Neural cell (in vitro differentiated cells): ENCODE results near the gene KRT15. TPM values are rescaled to one million over a fixed set of nuclear protein-coding genes. Genes with fewer than 3 reads are reported as not detected.

ENCODE experiments used
- H2AFZ ChIP-seq: fragments of 200-600, 300-800 bp; sonication (generic), shearing (Covaris generic); 2 replicates; pipeline ENCODE4 v1.6.0; 2014; ENCODE audit warnings: low read depth, mild to moderate bottlenecking, antibody characterized with exemption, low read length, moderate library complexity
- H3F3A ChIP-seq: fragments of 200-600 bp; shearing (Covaris generic); 2 replicates; pipeline ENCODE4 v1.6.1; 2016; ENCODE audit warnings: mild to moderate bottlenecking, moderate library complexity, mixed read lengths, antibody characterized with exemption, low read length; ENCODE audit not compliant: insufficient read depth, poor library complexity, severe bottlenecking
- H3K27ac ChIP-seq: fragments of 200-600, 300-800 bp; sonication (generic), shearing (Covaris generic); 2 replicates; pipeline ENCODE4 v1.5.1; 2014; ENCODE audit warnings: mild to moderate bottlenecking, low read length, moderate library complexity
- H3K27me3 ChIP-seq: fragments of 300-800, 200-600 bp; sonication (generic), shearing (Covaris generic); 2 replicates; pipeline ENCODE4 v1.6.0; 2014; ENCODE audit warnings: mild to moderate bottlenecking, low read depth, low read length, moderate library complexity; ENCODE audit not compliant: insufficient read depth
- H3K36me3 ChIP-seq: fragments of 300-800, 200-600 bp; sonication (generic), shearing (Covaris generic); 2 replicates; pipeline ENCODE4 v1.5.1; 2014; ENCODE audit warnings: mild to moderate bottlenecking, antibody characterized with exemption, low read length, moderate library complexity; ENCODE audit not compliant: insufficient read depth
- H3K4me2 ChIP-seq: fragments of 300-800, 200-600 bp; sonication (generic), shearing (Covaris generic); 2 replicates; pipeline ENCODE4 v1.6.0; 2014; ENCODE audit warnings: mild to moderate bottlenecking, low read length
- H3K4me3 ChIP-seq: fragments of 300-800, 200-600 bp; sonication (generic), shearing (Covaris generic); 2 replicates; pipeline ENCODE4 v1.5.1; 2014; ENCODE audit warnings: mild to moderate bottlenecking, low read length, moderate library complexity
- H3K79me2 ChIP-seq: fragments of 200-600 bp; shearing (Covaris generic); replicated peaks from 2 replicates; pipeline ENCODE4 v1.6.0; 2014; ENCODE audit warnings: mild to moderate bottlenecking, low read length, moderate library complexity; ENCODE audit not compliant: insufficient read depth
- H3K9ac ChIP-seq: fragments of 300-800, 200-600 bp; sonication (generic), shearing (Covaris generic); 2 replicates; pipeline ENCODE4 v1.6.1; 2016; ENCODE audit warnings: mild to moderate bottlenecking, low read length, mixed read lengths
- H3K9me2 ChIP-seq: fragments of 200-600 bp; shearing (Covaris generic); 2 replicates; pipeline ENCODE4 v1.6.1; 2016; ENCODE audit warnings: mild to moderate bottlenecking, low read length, mixed read lengths; ENCODE audit not compliant: insufficient read depth
- H3K9me3 ChIP-seq: fragments of 200-600, 300-800 bp; sonication (generic), shearing (Covaris generic); 2 replicates; pipeline ENCODE4 v1.6.1; 2016; ENCODE audit warnings: mild to moderate bottlenecking, mixed run types, low read length, moderate library complexity, mixed read lengths
- H4K20me1 ChIP-seq: fragments of 200-600 bp; shearing (Covaris generic); 2 replicates; pipeline ENCODE4 v1.6.1; 2016; ENCODE audit warnings: mild to moderate bottlenecking, mixed run types; ENCODE audit not compliant: insufficient read depth
- EP300 ChIP-seq: fragments of 450-650 bp; conservative IDR thresholded peaks from 2 replicates; pipeline ENCODE4 v1.6.1; 2014; ENCODE audit warnings: antibody characterized with exemption, mild to moderate bottlenecking, moderate library complexity; ENCODE audit not compliant: poor library complexity, severe bottlenecking
- EZH2 ChIP-seq: fragments of 200-600, 300-800 bp; shearing (Covaris generic), sonication (generic); IDR thresholded peaks from 2 replicates; pipeline ENCODE4 v1.6.1; 2014; ENCODE audit warnings: antibody characterized with exemption, low read length, borderline replicate concordance, mild to moderate bottlenecking; ENCODE audit not compliant: insufficient read depth, poor library complexity, severe bottlenecking
- MXI1 ChIP-seq: fragments of 450-650 bp; conservative IDR thresholded peaks from 2 replicates; pipeline ENCODE4 v1.6.1; 2014; ENCODE audit warnings: antibody characterized with exemption, mild to moderate bottlenecking; ENCODE audit not compliant: poor library complexity, severe bottlenecking
- RAD21 ChIP-seq: fragments of 450-650 bp; conservative IDR thresholded peaks from 2 replicates; pipeline ENCODE4 v1.6.1; 2014; ENCODE audit warnings: antibody characterized with exemption, mild to moderate bottlenecking, moderate library complexity
- SMC3 ChIP-seq: fragments of 450-650 bp; conservative IDR thresholded peaks from 2 replicates; pipeline ENCODE4 v1.6.1; 2014; ENCODE audit warnings: antibody characterized with exemption, mild to moderate bottlenecking, moderate library complexity; ENCODE audit not compliant: poor library complexity
- TAF1 ChIP-seq: IDR thresholded peaks from 2 replicates; pipeline ENCODE4 v1.6.1; 2012; ENCODE audit warnings: low read depth
- polyA plus RNA-seq: library from polyadenylated mRNA; depleted of rRNA; stranded (reverse); fragments of >200 nt; gene quantifications from 2 replicates; pipeline ENCODE4 v1.2.3, GENCODE V29; 2014
- TF ChIP-seq, protein P1 (sequence below): IDR thresholded peaks from 2 replicates; pipeline ENCODE4 v1.6.1; 2012; ENCODE audit warnings: borderline replicate concordance

The KRT15 gene
- polyA plus RNA-seq, 1 donor from 2014 or later: 0.09 TPM

DNA sequence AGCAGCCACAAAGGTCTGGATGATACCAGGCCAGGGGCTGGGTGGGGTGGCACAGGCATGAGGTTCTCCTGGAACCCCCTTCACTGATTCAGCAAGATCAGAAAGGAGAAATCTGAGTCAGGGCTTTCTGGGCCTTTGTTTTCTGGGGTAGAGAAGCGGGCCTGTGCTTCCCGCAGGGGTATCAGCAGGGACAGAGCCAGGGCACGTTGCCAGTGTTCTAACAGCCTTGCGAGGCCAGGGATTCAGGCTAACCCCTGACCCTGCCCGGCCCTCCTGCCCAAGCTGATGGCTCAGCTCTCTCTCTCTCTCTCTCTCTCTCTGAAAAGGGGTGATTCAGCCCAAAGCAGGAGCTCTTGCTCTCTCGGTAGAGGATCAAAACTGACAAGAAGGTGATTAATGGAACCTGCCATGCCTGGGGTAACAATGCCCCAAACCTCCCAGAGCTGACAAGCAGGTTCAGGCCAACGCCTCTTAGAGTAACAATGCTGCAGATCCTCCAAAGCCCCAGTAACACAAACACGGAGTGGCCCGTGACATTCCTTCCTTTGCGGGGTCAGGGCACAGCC, 11.3 kb downstream of the KRT15 start:
- no peak overlapping the region for H2AFZ ChIP-seq

DNA sequence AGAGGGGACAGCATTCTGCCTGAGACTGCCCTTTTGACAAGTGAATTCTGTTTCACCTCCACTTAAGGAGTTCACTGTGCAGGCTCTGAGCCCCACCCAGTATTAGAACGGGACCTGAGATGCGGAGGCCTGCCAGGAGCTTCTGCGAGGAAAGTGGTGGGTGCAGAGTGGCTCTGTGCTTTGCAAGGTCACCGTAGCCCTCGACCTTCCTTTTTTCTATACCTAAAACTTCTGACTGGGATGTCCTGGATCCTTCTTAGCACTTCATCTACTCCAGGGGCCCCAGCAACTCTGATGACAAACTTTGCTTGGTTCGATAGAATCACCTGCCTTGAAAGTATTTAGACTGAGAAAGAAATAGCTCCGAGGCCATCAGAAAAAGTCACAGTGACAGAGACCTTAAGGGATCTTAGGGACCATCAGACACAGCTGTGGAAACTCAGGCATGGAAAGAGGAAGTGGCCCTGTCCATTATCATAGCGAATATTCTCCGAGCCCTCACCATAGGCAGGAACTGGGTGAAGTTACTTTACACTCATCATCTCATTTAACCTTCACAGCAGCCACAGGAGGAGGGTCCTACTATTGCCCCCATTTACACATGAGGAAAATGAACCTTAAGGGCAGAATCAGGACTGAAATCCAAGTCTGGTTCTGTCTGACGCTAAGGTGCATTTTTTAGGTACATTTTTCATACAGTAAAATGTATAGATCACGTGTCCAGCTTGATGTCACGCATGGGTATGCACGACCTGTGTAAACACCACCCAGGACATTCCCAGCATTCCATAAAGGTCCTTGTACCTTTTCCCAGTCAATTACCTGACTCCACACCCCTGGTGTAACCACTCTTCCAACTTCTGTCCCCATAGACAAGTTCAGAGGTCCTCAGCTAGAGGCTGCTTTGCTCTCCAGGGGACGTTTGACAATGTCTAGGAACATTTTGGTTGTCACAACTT, 12.6 kb downstream of the KRT15 start:
- no peaks in the 10 kb centered on the region for H3K9me2 ChIP-seq
- no peak overlapping the region for H3K9ac ChIP-seq
- no peak overlapping the region for H3K27ac ChIP-seq
- TF ChIP-seq MXI1 (no peak), TAF1 (no peak)
- H3K79me2 ChIP-seq: no peaks in the 10 kb centered on the region
- no peaks in the 10 kb centered on the region for H3K36me3 ChIP-seq
- H3K9me3 ChIP-seq: no peaks in the 10 kb centered on the region
- H4K20me1 ChIP-seq: no peaks in the 10 kb centered on the region
- H3F3A ChIP-seq: no peaks in the 10 kb centered on the region
- H2AFZ ChIP-seq: no peak overlapping the region
- no peaks in the 10 kb centered on the region for H3K27me3 ChIP-seq
- H3K4me2 ChIP-seq: no peak overlapping the region
- H3K4me3 ChIP-seq: no peak overlapping the region

More for the DNA sequence above, 11.3 kb downstream of the KRT15 start:
- TF ChIP-seq EZH2: no peak
- no peak for TF ChIP-seq SMC3
- TF ChIP-seq, protein P1, sequence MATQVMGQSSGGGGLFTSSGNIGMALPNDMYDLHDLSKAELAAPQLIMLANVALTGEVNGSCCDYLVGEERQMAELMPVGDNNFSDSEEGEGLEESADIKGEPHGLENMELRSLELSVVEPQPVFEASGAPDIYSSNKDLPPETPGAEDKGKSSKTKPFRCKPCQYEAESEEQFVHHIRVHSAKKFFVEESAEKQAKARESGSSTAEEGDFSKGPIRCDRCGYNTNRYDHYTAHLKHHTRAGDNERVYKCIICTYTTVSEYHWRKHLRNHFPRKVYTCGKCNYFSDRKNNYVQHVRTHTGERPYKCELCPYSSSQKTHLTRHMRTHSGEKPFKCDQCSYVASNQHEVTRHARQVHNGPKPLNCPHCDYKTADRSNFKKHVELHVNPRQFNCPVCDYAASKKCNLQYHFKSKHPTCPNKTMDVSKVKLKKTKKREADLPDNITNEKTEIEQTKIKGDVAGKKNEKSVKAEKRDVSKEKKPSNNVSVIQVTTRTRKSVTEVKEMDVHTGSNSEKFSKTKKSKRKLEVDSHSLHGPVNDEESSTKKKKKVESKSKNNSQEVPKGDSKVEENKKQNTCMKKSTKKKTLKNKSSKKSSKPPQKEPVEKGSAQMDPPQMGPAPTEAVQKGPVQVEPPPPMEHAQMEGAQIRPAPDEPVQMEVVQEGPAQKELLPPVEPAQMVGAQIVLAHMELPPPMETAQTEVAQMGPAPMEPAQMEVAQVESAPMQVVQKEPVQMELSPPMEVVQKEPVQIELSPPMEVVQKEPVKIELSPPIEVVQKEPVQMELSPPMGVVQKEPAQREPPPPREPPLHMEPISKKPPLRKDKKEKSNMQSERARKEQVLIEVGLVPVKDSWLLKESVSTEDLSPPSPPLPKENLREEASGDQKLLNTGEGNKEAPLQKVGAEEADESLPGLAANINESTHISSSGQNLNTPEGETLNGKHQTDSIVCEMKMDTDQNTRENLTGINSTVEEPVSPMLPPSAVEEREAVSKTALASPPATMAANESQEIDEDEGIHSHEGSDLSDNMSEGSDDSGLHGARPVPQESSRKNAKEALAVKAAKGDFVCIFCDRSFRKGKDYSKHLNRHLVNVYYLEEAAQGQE: no peak
- no peak for TF ChIP-seq TAF1
- no peaks in the 10 kb centered on the region for H3K79me2 ChIP-seq
- no peak overlapping the region for H3K9ac ChIP-seq
- no peaks in the 10 kb centered on the region for H3F3A ChIP-seq
- no peak overlapping the region for H3K4me2 ChIP-seq
- no peaks in the 10 kb centered on the region for H4K20me1 ChIP-seq
- H3K27ac ChIP-seq: no peak overlapping the region
- no peak overlapping the region for H3K4me3 ChIP-seq
- H3K9me2 ChIP-seq: no peaks in the 10 kb centered on the region
- no peaks in the 10 kb centered on the region for H3K9me3 ChIP-seq
- H3K36me3 ChIP-seq: no peaks in the 10 kb centered on the region
- H3K27me3 ChIP-seq: no peaks in the 10 kb centered on the region

DNA sequence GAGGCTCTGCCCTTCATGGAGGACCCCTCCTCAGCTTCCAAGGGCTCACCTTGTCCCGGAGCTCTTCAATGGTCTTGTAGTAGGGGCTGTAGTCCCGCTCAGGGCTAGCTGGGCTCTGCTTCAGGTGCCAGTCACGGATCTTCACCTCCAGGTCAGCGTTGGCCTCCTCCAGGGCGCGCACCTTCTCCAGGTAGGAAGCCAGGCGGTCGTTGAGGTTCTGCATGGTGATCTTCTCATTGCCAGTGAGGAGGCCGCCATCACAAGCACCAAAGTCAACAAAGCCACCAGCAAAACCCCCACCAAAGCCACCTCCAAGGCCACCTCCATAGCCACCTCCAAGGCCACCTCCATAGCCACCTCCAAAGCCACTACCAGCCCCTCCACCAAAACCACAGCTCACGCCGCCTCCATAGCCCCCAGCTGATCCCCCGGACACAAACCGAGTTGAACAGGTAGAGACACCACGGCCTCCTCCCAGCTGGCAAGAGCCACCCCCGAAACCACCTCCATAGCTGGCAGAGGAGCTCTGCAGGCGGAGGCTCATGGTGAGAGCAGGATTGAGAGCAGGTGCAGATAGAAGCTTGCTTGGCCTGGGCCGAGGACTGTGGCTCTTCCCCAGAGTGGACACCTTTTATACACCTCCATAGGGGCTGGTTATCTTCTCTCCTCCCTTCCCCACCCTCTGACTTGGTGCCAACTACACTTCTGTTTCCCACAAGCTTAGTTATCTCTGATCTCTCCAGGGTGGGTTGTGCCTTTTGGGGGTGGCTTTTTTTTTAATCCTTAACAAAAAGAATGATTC, 13.5 kb downstream of the KRT15 start, which contains the start of gene KRT13:
TSS of gene KRT13 (minus strand) at position 606 of the 802 bp plus-strand sequence. CDS start at position 544, 62 bp downstream.
- Histone ChIP-seq H3K27me3 (no peaks in the 10 kb centered on the region), H3K36me3 (no peaks in the 10 kb centered on the region), H4K20me1 (no peaks in the 10 kb centered on the region), H3K9me3 (no peaks in the 10 kb centered on the region), H3F3A (no peaks in the 10 kb centered on the region), H3K4me2 (no peak within 1 kb of the TSS), H2AFZ (no peak within 1 kb of the TSS), H3K4me3 (no peak within 1 kb of the TSS), H3K27ac (no peak within 1 kb of the TSS), H3K79me2 (no peaks in the 10 kb centered on the region), H3K9me2 (no peaks in the 10 kb centered on the region), H3K9ac (no peak within 1 kb of the TSS)
- no peak for TF ChIP-seq TAF1
- no peak for TF ChIP-seq RAD21
- TF ChIP-seq, protein P1: no peak
- TF ChIP-seq MXI1: no peak
- TF ChIP-seq EP300: no peak
- no peak for TF ChIP-seq SMC3
